Trophoblast cell (in vitro differentiated cells and primary cell): Measurements from ENCODE around the gene ZNF488.
A peak's percentile ranks its signal among the peaks of the same experiment; 100 is the strongest.
"Not testable (repeated sequence)": the region's sequence is repeated elsewhere in the genome, so short reads cannot be mapped to it uniquely, and the experiment has no call there.

ENCODE experiments used
- DNase-seq, 2 donors: peaks; one replicate each; pipeline ENCODE4 v3.0.0-alpha.2; 2016
- H2AFZ ChIP-seq: 2 replicates; pipeline ENCODE4 v1.6.1; 2013; ENCODE audit warnings: low read length, moderate library complexity, mild to moderate bottlenecking; ENCODE audit not compliant: insufficient read depth, poor library complexity
- H2AK5ac ChIP-seq: 2 replicates; pipeline ENCODE4 v1.6.1; 2013; ENCODE audit warnings: mild to moderate bottlenecking, low read length
- H2BK120ac ChIP-seq: 2 replicates; pipeline ENCODE4 v1.6.1; 2013; ENCODE audit warnings: low read length, mild to moderate bottlenecking, moderate library complexity; ENCODE audit not compliant: insufficient read depth, poor library complexity
- H2BK12ac ChIP-seq: 2 replicates; pipeline ENCODE4 v1.6.1; 2013; ENCODE audit warnings: mild to moderate bottlenecking, low read length, moderate library complexity
- H2BK5ac ChIP-seq: 2 replicates; pipeline ENCODE4 v1.6.1; 2013; ENCODE audit warnings: low read length, low read depth, moderate library complexity, mild to moderate bottlenecking; ENCODE audit not compliant: poor library complexity
- H3K14ac ChIP-seq: 2 replicates; pipeline ENCODE4 v1.6.1; 2013; ENCODE audit warnings: mild to moderate bottlenecking, low read length
- H3K18ac ChIP-seq: 2 replicates; pipeline ENCODE4 v1.6.1; 2013; ENCODE audit warnings: mild to moderate bottlenecking, low read length
- H3K23ac ChIP-seq: 2 replicates; pipeline ENCODE4 v1.6.1; 2013; ENCODE audit warnings: low read length
- H3K27ac ChIP-seq: 2 replicates; pipeline ENCODE4 v1.5.1; 2013; ENCODE audit warnings: low read depth, mild to moderate bottlenecking, inconsistent platforms, low read length, moderate library complexity
- H3K27me3 ChIP-seq: 2 replicates; pipeline ENCODE4 v1.6.1; 2013; ENCODE audit warnings: inconsistent platforms, mild to moderate bottlenecking, low read length, moderate library complexity; ENCODE audit not compliant: insufficient read depth
- H3K36me3 ChIP-seq, 2 experiments: 1 replicate in 1 of 2; 2 replicates in 1 of 2; pipeline ENCODE4 v1.6.1; 2013; ENCODE audit warnings: low read length in 2 of 2, mild to moderate bottlenecking in 2 of 2, moderate library complexity in 1 of 2; ENCODE audit not compliant: insufficient read depth in 2 of 2, control insufficient read depth in 1 of 2
- H3K4ac ChIP-seq: 2 replicates; pipeline ENCODE4 v1.6.1; 2013; ENCODE audit warnings: low read depth, mild to moderate bottlenecking, low read length, moderate library complexity
- H3K4me1 ChIP-seq, 2 experiments: 1 replicate in 1 of 2; 2 replicates in 1 of 2; pipeline ENCODE4 v1.6.1; 2013; ENCODE audit warnings: low read length in 2 of 2, mild to moderate bottlenecking in 2 of 2, moderate library complexity in 1 of 2; ENCODE audit not compliant: insufficient read depth in 2 of 2, control insufficient read depth in 1 of 2
- H3K4me2 ChIP-seq: 2 replicates; pipeline ENCODE4 v1.6.1; 2013; ENCODE audit warnings: inconsistent platforms, mild to moderate bottlenecking, low read length, moderate library complexity
- H3K4me3 ChIP-seq: 2 replicates; pipeline ENCODE4 v1.5.1; 2013; ENCODE audit warnings: mild to moderate bottlenecking, low read depth, low read length, inconsistent platforms
- H3K79me1 ChIP-seq: one replicate; pipeline ENCODE4 v1.6.1; 2013; ENCODE audit warnings: low read length
- H3K79me2 ChIP-seq: 2 replicates; pipeline ENCODE4 v1.6.1; 2013; ENCODE audit warnings: low read length, mild to moderate bottlenecking; ENCODE audit not compliant: control insufficient read depth, insufficient read depth, poor library complexity
- H3K9ac ChIP-seq: 2 replicates; pipeline ENCODE4 v1.6.1; 2013; ENCODE audit warnings: mild to moderate bottlenecking, low read length
- H3K9me3 ChIP-seq: 2 replicates; pipeline ENCODE4 v1.6.1; 2013; ENCODE audit warnings: low read depth, mild to moderate bottlenecking, control low read depth, inconsistent platforms, low read length; ENCODE audit not compliant: insufficient read depth
- H4K12ac ChIP-seq: 2 replicates; pipeline ENCODE4 v1.6.1; 2013; ENCODE audit warnings: low read depth, mild to moderate bottlenecking, low read length, moderate library complexity
- H4K8ac ChIP-seq: 2 replicates; pipeline ENCODE4 v1.6.1; 2013; ENCODE audit warnings: low read depth, mild to moderate bottlenecking, low read length, moderate library complexity
- H4K91ac ChIP-seq: one replicate; pipeline ENCODE4 v1.6.1; 2013; ENCODE audit warnings: low read depth, mild to moderate bottlenecking, low read length, moderate library complexity
- WGBS: extraction: QIAGEN DNeasy Blood & Tissue Kit; methylation state at CpG from one replicate; pipeline ENCODE4 v1.1.7; 2013; ENCODE audit warnings: missing lambda C conversion rate; ENCODE audit not compliant: insufficient read length, insufficient coverage; ENCODE audit errors: extremely low coverage; 5-methylcytosine and 5-hydroxymethylcytosine counted together

Gene ZNF488

DNA sequence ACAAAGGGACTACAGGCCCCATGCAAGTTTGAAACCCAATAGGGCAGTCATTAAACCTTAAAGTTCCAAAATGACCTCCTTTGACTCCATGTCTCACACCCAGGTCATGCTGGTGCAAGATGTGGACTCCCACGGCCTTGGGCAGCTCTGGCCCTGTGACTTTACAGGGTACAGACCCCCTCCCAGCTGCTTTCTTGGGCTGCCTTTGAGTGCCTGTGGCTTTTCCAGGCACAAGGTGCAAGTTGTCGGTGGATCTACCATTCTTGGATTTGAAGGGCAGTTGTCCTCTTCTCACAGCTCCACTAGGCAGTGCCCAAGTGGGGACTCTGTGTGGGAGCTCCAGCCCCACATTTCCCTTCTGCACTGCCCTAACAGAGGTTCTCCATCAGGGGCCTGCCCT, 2.0 kb upstream of the ZNF488 start:
- not testable (repeated sequence) for H3K36me3 ChIP-seq, H3K18ac ChIP-seq, H3K27me3 ChIP-seq, H3K14ac ChIP-seq, H3K9ac ChIP-seq, H2AK5ac ChIP-seq, H2BK120ac ChIP-seq, H3K9me3 ChIP-seq, H3K4me2 ChIP-seq, H4K91ac ChIP-seq, H2AFZ ChIP-seq, H4K8ac ChIP-seq, H3K4me3 ChIP-seq, DNase-seq, H2BK5ac ChIP-seq, H3K79me2 ChIP-seq, H3K79me1 ChIP-seq, H3K4me1 ChIP-seq, H3K27ac ChIP-seq, H3K4ac ChIP-seq, H4K12ac ChIP-seq, H3K23ac ChIP-seq, H2BK12ac ChIP-seq
- no CpG with 5 or more reads among the region's 2 CpGs for WGBS

- Histone ChIP-seq H3K14ac (no peak overlapping the region), H2BK12ac (no peak overlapping the region), H3K4ac (no peak overlapping the region), H3K79me1 (peaks cover 5% of the 10 kb centered on the region), H2BK120ac (no peak overlapping the region), H3K27ac (no peak overlapping the region), H2AK5ac (no peak overlapping the region), H3K9ac (peak overlapping the region; percentile 82), H4K91ac (no peak overlapping the region), H3K4me2 (peak overlapping the region; percentile 67), H4K12ac (no peak overlapping the region), H3K27me3 (no peaks in the 10 kb centered on the region), H4K8ac (no peak overlapping the region), H3K4me1 (no peaks in the 10 kb centered on the region), H3K4me3 (peak overlapping the region; percentile 83), H3K23ac (no peak overlapping the region), H3K9me3 (peaks cover 4% of the 10 kb centered on the region), H3K36me3 (no peaks in the 10 kb centered on the region), H2BK5ac (no peak overlapping the region), H3K79me2 (peaks cover 4% of the 10 kb centered on the region), H2AFZ (peak overlapping the region; percentile 6), H3K18ac (no peak overlapping the region)
- no peak for DNase-seq
- WGBS, result no CpG with 5 or more reads among the region's 9 CpGs
These were observed 589 bp downstream of the ZNF488 start for GRCh38 chr10:47383261-47384147.

DNA sequence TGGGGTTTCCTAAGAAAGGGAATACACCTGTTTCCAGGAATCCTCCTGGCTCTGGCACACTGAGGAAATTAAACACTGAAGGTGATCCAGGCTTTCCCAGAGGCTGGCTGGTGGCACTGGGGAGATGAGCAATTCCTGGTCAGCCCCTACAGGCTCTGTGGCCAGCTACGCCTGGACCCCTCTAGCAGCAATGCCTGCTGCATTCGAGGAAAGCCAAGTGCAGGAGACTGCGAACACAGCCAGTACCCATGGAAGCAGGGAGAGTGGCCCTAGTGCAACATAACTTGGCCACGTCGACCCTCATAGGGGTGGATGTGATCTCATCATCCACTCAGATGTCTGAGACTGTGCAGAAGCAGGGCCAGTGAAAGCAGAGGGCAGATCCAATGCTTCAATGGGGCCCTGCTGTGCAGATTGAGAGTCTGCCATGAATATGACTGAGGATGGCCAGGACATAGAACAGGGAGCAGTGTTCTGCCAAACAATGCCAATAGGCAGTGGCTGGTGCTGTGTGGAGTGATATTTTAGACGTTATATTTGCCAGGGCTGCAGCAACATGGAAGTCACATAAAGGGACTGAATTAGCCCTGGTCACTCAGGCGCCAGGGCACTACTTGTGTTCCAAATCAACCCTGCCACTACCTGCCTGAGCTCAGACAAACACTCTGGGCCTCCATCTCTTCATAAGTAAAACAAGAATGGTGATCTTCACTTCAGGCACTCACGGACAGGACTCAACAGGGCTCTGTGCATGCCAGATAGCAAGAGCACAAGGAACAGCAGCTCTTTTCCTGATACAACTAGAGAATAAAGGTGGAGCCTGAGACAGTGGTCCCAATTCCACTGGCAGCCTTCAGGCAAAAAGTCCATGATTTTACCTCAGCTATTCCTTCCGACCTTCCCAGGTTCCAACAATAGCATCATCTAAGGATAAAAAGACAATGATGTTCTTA, 2.4 kb downstream of the ZNF488 start:
- H3K4me3 ChIP-seq, result no peak overlapping the region
- H4K91ac ChIP-seq, result no peak overlapping the region
- H3K18ac ChIP-seq, result no peak overlapping the region
- H3K27me3 ChIP-seq, result no peaks in the 10 kb centered on the region
- no peak overlapping the region for H3K27ac ChIP-seq
- no peaks in the 10 kb centered on the region for H3K36me3 ChIP-seq
- H2BK12ac ChIP-seq, result no peak overlapping the region
- no peak overlapping the region for H4K8ac ChIP-seq
- no CpG with 5 or more reads among the region's 9 CpGs for WGBS
- peaks cover 1% of the 10 kb centered on the region for H3K9me3 ChIP-seq
- peaks cover 4% of the 10 kb centered on the region for H3K79me2 ChIP-seq
- H2AFZ ChIP-seq, result no peak overlapping the region
- no peaks in the 10 kb centered on the region for H3K4me1 ChIP-seq
- H3K4ac ChIP-seq, result no peak overlapping the region
- no peak overlapping the region for H3K4me2 ChIP-seq
- no peak overlapping the region for H2BK5ac ChIP-seq
- H2BK120ac ChIP-seq, result no peak overlapping the region
- no peak overlapping the region for H3K9ac ChIP-seq
- peaks cover 5% of the 10 kb centered on the region for H3K79me1 ChIP-seq
- no peak overlapping the region for H2AK5ac ChIP-seq
- no peak overlapping the region for H3K14ac ChIP-seq
- no peak for DNase-seq
- H4K12ac ChIP-seq, result no peak overlapping the region
- no peak overlapping the region for H3K23ac ChIP-seq

GRCh38 chr10:47381103-47381395, 3.0 kb downstream of the ZNF488 start:
- H2AK5ac ChIP-seq, result no peak overlapping the region
- H3K27me3 ChIP-seq, result no peaks in the 10 kb centered on the region
- H3K4ac ChIP-seq, result no peak overlapping the region
- no peak overlapping the region for H3K27ac ChIP-seq
- no peak overlapping the region for H3K9ac ChIP-seq
- H2BK12ac ChIP-seq, result no peak overlapping the region
- H4K12ac ChIP-seq, result no peak overlapping the region
- peaks cover 1% of the 10 kb centered on the region for H3K9me3 ChIP-seq
- H3K79me1 ChIP-seq, result peaks cover 5% of the 10 kb centered on the region
- no peak overlapping the region for H3K14ac ChIP-seq
- no CpG with 5 or more reads among the region's 1 CpG for WGBS
- H4K91ac ChIP-seq, result no peak overlapping the region
- no peak overlapping the region for H2BK120ac ChIP-seq
- H2BK5ac ChIP-seq, result no peak overlapping the region
- no peak for DNase-seq
- no peak overlapping the region for H2AFZ ChIP-seq
- no peak overlapping the region for H4K8ac ChIP-seq
- no peaks in the 10 kb centered on the region for H3K36me3 ChIP-seq
- H3K79me2 ChIP-seq, result peaks cover 4% of the 10 kb centered on the region
- H3K18ac ChIP-seq, result no peak overlapping the region
- no peak overlapping the region for H3K23ac ChIP-seq
- H3K4me1 ChIP-seq, result no peaks in the 10 kb centered on the region
- H3K4me3 ChIP-seq, result no peak overlapping the region
- no peak overlapping the region for H3K4me2 ChIP-seq
